Left ventricle myocardium superior (tissue), 1 donor: ENCODE results near the gene LIX1. TPM values are rescaled to one million over a fixed set of nuclear protein-coding genes. Genes with fewer than 3 reads are reported as not detected.
"Not testable (repeated sequence)": the region's sequence is repeated elsewhere in the genome, so short reads cannot be mapped to it uniquely, and the experiment has no call there.

Experiments used
- ATAC-seq: fragments of 200-7000 bp; cut with Tn5 transposase; one replicate; pipeline ENCODE4 v1.9.1; 2020; ENCODE audit warnings: mild to moderate bottlenecking, moderate library complexity
- DNase-seq: peaks from one replicate; pipeline ENCODE4 v3.0.0-alpha.2; 2020
- intact Hi-C: fragments of 100-400 bp; cut with micrococcal nuclease; formaldehyde crosslinking; loops from one replicate; pipeline ENCODE4 v1.11.0; 2022
- long read RNA-seq: library from polyadenylated mRNA; unstranded; transcript quantifications from one replicate; pipeline ENCODE4 v2.0.0, GENCODE V29; 2021
- total RNA-seq: library from RNA; stranded (reverse); fragmentation: NEBNext Ultra II Directional; extraction: Animal tissue kit (Norgen Biotek cat#: 25700); gene quantifications from one replicate; pipeline ENCODE4 v1.2.1, GENCODE V29; 2021
- donor health status: DM: no; HTN: yes; CAD: no; lungs with severe emphysema.

LIX1 gene
- total RNA-seq: not detected
- long read RNA-seq: 0 reads

DNA sequence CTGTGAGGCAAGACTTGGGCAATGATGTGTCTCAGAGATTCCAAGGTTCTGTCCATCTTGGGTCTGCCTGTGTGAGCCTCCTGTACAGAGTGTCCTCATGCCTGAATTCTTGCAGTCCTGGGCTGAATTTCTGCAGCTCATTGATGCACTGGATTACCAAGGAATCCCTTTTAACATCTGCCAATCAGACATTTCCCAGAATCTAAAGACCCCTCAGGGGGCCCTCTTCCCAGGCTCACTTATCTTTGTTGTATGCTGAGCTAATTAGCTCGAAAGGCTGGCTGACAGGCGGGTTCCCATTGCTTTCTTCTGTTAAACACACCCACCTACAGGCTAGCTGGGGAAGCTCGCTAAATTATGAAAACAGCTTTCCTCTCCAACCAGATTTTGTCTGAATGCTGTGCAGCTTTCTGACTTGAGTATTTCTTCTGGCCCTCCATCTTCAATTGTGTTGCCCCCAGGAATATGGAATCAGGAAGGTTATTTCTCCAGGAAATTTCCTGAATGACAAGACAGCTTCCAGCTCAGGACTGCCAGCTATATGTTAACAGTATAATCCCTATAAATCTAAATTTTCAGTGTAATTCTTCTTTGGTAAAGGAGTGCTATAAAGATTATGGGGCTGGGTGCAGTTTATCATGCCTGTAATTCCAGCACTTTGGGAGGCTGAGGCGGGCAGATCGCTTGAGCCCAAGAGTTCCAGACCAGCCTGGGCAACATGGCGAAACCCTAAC lies at the start of gene LIX1:
LIX1 (minus strand) TSS at position 91 of the 734 bp plus-strand sequence; CDS start at position 56, 35 bp downstream.
- peak; percentile 75 for ATAC-seq
- no peak for DNase-seq
- intact Hi-C loops: loop anchor here (10.0 kb wide), 1 partner anchor 98 kb away; no protein-coding TSS in a partner anchor

DNA sequence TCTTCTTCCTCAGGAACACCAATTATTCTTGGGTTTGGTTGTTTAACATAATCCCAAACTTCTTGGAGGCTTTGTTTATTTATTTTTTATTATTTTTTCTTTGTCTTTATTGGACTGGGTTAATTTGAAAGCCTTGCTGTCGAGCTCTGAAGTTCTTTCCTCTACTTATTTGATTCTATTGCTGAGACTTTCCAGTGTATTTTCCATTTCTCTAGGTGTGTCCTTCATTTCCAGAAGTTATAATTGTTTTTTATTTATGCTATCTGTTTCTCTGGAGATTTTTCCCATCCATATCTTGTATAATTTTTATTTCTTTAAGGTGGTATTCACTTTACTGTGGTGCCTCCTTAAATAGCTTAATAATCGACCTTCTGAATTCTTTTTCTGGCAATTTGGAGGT lies 49.5 kb upstream of the LIX1 start:
- intact Hi-C loops: no loop called here
- ATAC-seq (no peak), DNase-seq (no peak)

DNA sequence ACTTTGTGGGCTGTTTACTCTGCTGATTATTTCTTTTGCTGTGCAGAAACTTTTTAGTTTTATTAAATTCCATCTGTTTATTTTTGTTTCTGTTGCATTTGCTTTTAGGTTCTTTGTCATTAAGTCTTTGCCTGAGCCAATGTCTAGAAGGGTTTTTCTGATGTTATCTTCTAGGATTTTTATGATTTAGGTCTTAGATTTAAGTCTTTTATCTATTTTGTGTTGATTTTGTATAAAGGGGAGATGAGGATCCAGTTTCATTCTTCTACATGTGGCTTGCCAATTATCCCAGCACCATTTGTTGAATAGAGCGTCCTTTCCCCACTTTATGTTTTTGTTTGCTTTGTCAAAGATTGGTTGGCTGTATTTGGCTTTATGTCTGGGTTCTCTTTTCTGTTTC lies 47.1 kb upstream of the LIX1 start:
- DNase-seq, intact Hi-C loops, ATAC-seq: not testable (repeated sequence)

DNA sequence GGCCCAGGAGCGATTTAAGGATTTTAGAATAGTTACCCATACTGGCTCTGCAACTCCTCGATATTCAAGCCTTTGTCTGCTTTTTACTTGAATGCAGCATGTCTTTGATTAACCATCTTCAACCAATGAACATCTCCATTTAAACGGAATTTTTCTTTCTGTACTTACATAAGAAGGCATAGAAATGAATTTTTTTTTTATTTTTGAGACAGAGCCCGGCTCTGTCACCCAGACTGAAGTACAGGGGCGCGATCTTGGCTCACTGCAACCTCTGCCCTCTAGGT lies 41.5 kb upstream of the LIX1 start:
- no peak for DNase-seq
- intact Hi-C loops: no loop called here
- ATAC-seq: no peak

- intact Hi-C loops: no loop called here
- DNase-seq (peak; percentile 94), ATAC-seq (peak; percentile 98)
These were observed 40.9 kb upstream of the LIX1 start, which contains the start of gene RIOK2 for GRCh38 chr5:97183100-97183929. RIOK2 (minus strand) TSS chr5:97183247; CDS start chr5:97183191, 56 bp downstream.

GRCh38 chr5:97182571-97183099 lies 40.2 kb upstream of the LIX1 start:
- intact Hi-C loops: no loop called here
- ATAC-seq: no peak
- DNase-seq: no peak

- DNase-seq (no peak), ATAC-seq (no peak)
- intact Hi-C loops: no loop called here
These were observed 39.6 kb upstream of the LIX1 start for GRCh38 chr5:97181856-97182545.

DNA sequence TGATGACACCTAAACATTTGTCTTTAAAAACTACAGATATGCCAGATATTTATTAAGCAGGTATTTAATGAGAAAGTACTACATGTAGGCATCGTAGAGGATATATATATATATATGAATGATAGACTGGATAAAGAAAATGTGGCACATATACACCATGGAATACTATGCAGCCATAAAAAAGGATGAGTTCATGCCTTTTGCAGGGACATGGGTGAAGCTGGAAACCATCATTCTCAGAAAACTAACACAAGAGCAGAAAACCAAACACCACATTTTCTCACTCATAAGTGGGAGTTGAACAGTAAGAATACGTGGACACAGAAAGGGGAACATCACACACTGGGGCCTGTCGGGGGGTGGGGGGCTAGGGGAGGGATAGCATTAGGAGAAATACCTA lies 37.0 kb upstream of the LIX1 start:
- ATAC-seq, intact Hi-C loops, DNase-seq: not testable (repeated sequence)

GRCh38 chr5:97172227-97172626 lies 29.8 kb upstream of the LIX1 start:
- no peak for ATAC-seq
- intact Hi-C loops: no loop called here
- DNase-seq: no peak

DNA sequence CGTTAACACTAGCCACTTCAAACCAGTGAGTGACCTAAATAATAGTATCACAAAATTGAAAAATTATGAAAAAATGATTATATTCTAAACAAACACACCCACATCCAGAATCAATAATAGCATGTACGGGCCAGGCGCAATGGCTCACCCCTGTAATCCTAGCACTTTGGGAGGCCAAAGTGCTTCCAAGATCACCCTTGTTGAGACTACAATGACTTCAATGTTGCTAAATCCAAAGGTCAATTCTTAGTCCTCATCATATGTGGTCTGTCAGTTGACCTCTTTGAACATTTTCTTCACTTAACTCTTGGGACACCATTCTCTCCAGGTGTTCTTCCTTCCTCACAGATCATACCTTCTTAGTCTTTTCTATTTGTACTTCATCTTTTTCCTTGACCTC lies 29.3 kb upstream of the LIX1 start:
- intact Hi-C loops: no loop called here
- DNase-seq (no peak), ATAC-seq (no peak)

- DNase-seq (no peak), ATAC-seq (no peak)
- intact Hi-C loops: loop anchor here (10.0 kb wide), 2 partner anchors 403 to 553 kb away; no protein-coding TSS in a partner anchor
These were observed 25.0 kb upstream of the LIX1 start for GRCh38 chr5:97167435-97167834.

DNA sequence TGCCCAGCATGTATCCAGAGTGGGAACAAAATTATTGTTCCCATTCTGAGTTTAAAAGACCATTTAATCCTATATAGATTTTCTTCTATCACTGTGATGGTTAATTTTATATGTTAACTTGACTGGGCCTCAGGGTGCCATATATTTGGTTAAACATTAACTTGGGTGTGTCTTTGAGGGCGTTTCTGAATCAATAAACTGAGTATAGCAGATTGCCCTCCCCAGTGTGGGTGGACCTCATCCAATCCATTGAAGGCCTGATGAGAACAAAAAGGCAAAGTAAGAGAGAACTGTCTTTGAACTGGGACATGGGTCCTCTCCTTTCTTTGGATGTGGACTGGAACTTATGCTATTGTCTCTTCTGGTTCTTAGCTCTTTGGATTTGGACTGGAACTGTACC lies 23.3 kb upstream of the LIX1 start:
- no peak for ATAC-seq
- intact Hi-C loops: loop anchor here (10.0 kb wide), 2 partner anchors 401 to 551 kb away; no protein-coding TSS in a partner anchor

DNA sequence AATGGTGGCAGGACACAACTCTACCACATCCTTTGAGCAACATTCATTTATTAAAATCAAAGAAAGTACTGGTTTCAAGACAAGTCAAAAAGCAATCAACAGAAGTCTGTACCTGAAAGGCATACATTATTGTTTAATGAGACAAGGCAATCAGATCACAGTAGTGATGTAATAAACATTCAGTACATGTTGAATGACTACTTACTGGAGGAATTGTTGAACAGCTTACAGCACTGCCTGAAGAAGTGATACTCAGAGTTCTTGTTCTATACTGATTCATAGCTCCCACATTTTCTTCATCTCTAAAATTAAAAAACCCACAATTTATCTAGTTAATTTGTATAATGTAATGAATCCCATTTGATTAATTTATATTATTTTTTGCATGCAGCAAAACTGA lies 22.4 kb upstream of the LIX1 start:
- DNase-seq (no peak), ATAC-seq (no peak)
- intact Hi-C loops: loop anchor here (10.0 kb wide), 2 partner anchors 400 to 550 kb away; no protein-coding TSS in a partner anchor

More for the DNA sequence above, 23.3 kb upstream of the LIX1 start:
- no peak for DNase-seq

GRCh38 chr5:97163790-97164285 lies 21.4 kb upstream of the LIX1 start:
- DNase-seq: no peak
- no peak for ATAC-seq
- intact Hi-C loops: loop anchor here (2.0 to 10.0 kb wide), 3 partner anchors 295 to 549 kb away; no protein-coding TSS in a partner anchor

GRCh38 chr5:97163360-97163764 lies 21.0 kb upstream of the LIX1 start:
- intact Hi-C loops: loop anchor here (2.0 to 10.0 kb wide), 3 partner anchors 295 to 549 kb away; no protein-coding TSS in a partner anchor
- ATAC-seq (no peak), DNase-seq (no peak)

DNA sequence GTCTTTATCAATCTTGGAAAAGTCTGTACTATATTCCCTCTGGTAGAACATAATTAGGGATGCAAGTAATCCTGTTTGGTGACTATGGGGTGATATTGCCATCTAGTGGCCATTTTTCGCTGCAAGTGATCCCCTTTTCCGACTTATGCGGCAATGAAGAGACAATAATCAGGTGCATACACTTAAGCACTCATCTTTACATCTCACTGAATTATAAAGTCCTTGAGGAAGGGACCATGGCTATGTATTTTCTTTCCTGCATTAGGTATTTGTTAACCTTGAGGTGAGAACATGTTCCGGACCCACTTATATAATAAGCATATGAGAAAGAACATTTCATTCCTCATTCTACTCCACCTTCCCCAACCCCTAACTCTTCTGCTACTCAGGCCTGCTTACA lies 19.6 kb upstream of the LIX1 start:
- no peak for DNase-seq
- peak; percentile 73 for ATAC-seq

DNA sequence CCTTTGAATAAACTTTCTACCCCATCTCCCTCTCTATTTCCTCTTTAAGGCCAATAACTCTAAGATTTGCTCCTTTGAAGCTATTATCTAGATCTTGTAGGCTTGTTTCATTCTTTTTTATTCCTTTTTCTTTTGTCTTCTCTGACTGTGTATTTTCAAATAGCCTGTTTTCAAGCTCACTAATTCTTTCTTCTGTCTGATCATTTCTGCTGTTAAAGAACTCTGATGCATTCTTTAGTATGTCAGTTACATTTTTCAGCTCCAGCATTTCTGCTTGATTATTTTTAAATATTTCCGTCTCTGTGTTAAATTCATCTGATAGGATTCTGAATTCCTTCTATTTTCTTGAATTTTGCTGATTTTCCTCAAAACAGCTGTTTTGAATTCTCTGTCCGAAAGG lies 15.3 kb upstream of the LIX1 start:
- DNase-seq (no peak), ATAC-seq (no peak)
- intact Hi-C loops: no loop called here

More for the DNA sequence above, 19.6 kb upstream of the LIX1 start:
- intact Hi-C loops: loop anchor here (2.0 to 10.0 kb wide), 3 partner anchors 293 to 547 kb away; no protein-coding TSS in a partner anchor

GRCh38 chr5:97151370-97151769 lies 9.0 kb upstream of the LIX1 start:
- intact Hi-C loops: no loop called here

GRCh38 chr5:97150401-97150800 lies 8.0 kb upstream of the LIX1 start:
- ATAC-seq (no peak), DNase-seq (no peak)
- intact Hi-C loops: no loop called here

More at GRCh38 chr5:97151370-97151769, 9.0 kb upstream of the LIX1 start:
- no peak for DNase-seq
- no peak for ATAC-seq
